Esophagus squamous epithelium (tissue), 5 donors: ENCODE results near the gene CCNK. TPM values are rescaled to one million over a fixed set of nuclear protein-coding genes. Genes with fewer than 3 reads are reported as not detected.

Experiments
- DNase-seq: peaks from one replicate; lab custom pipeline; 2025; lab: John Stamatoyannopoulos, UW
- H3K27ac ChIP-seq, 4 donors: fragments of 200-600 bp; sonication (generic); one replicate each; pipeline ENCODE4 v1.5.1; 2016 to 2019; ENCODE audit warnings: mild to moderate bottlenecking in 1 of 4
- H3K27me3 ChIP-seq, 4 donors: fragments of 200-600 bp; sonication (generic); 1 replicate in 3 of 4; 2 replicates in 1 of 4; pipeline versions ENCODE4 v1.5.1 to v1.6.0; 2017 to 2021; ENCODE audit warnings: antibody characterized with exemption in 1 of 4
- H3K36me3 ChIP-seq, 3 donors: fragments of 200-600 bp; sonication (generic); one replicate each; pipeline ENCODE4 v1.5.1; 2016 to 2019
- H3K4me1 ChIP-seq, 3 donors: fragments of 200-600 bp; sonication (generic); one replicate each; pipeline ENCODE4 v1.5.1; 2017 to 2019
- H3K4me3 ChIP-seq, 4 donors: fragments of 200-600 bp; sonication (generic); 1 replicate in 3 of 4; 2 replicates in 1 of 4; pipeline ENCODE4 v1.5.1; 2016 to 2019; ENCODE audit warnings: mild to moderate bottlenecking in 2 of 4, moderate library complexity in 1 of 4
- H3K9me3 ChIP-seq, 3 donors: fragments of 200-600 bp; sonication (generic); one replicate each; pipeline ENCODE4 v1.5.1; 2016 to 2019
- POLR2A ChIP-seq, 4 donors: fragments of 450-650 bp; IDR thresholded peaks; one replicate each; pipeline ENCODE4 v1.6.1; 2017; ENCODE audit warnings: antibody characterized with exemption in 4 of 4, mild to moderate bottlenecking in 4 of 4, moderate library complexity in 3 of 4
- WGBS, 2 donors: methylation state at CpG; one replicate each; pipeline ENCODE4 v1.1.5; 2018; 5-methylcytosine and 5-hydroxymethylcytosine counted together
- intact Hi-C: fragments of 100-400 bp; cut with DNase I; formaldehyde crosslinking; loops from one replicate; pipeline ENCODE4 v1.15.0; 2022
- total RNA-seq, 4 donors: library from RNA; depleted of rRNA; stranded (reverse); fragments of >200 nt; gene quantifications; one replicate each; pipeline ENCODE4 v1.1.0, GENCODE V29; 2016
- TF ChIP-seq, protein P1 (sequence below), 6 experiments: fragments of 450-650 bp in 4 of 6; fragments of 200-600 bp in 2 of 6; sonication (generic) in 2 of 6; IDR thresholded peaks; one replicate each; pipeline ENCODE4 v1.5.1; 2016 to 2019; ENCODE audit warnings: antibody characterized with exemption in 6 of 6, mild to moderate bottlenecking in 4 of 6, moderate library complexity in 4 of 6
- donor health status: DM: yes; HTN: yes; CAD: no.

The CCNK gene
- total RNA-seq, 4 donors from 2014 or later = 13.4 to 39.9 (median 29.5) TPM

- Histone ChIP-seq H3K27me3 (no peaks in the 10 kb centered on the region), H3K27ac (peak overlapping the region in 1 of 4 donors; percentile 7), H3K9me3 (no peaks in the 10 kb centered on the region), H3K4me3 (no peak overlapping the region), H3K36me3 (peaks cover 0 to 79% (median 0%) of the 10 kb centered on the region in 3 donors), H3K4me1 (peaks cover 0 to 10% (median 7%) of the 10 kb centered on the region in 3 donors)
- 75 to 85% methylated on average over 14 of the region's 14 CpGs for WGBS, 2 donors
- intact Hi-C loops = no loop called here
- TF ChIP-seq, protein P1, sequence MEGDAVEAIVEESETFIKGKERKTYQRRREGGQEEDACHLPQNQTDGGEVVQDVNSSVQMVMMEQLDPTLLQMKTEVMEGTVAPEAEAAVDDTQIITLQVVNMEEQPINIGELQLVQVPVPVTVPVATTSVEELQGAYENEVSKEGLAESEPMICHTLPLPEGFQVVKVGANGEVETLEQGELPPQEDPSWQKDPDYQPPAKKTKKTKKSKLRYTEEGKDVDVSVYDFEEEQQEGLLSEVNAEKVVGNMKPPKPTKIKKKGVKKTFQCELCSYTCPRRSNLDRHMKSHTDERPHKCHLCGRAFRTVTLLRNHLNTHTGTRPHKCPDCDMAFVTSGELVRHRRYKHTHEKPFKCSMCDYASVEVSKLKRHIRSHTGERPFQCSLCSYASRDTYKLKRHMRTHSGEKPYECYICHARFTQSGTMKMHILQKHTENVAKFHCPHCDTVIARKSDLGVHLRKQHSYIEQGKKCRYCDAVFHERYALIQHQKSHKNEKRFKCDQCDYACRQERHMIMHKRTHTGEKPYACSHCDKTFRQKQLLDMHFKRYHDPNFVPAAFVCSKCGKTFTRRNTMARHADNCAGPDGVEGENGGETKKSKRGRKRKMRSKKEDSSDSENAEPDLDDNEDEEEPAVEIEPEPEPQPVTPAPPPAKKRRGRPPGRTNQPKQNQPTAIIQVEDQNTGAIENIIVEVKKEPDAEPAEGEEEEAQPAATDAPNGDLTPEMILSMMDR (IDR thresholded peaks at IDR 0.05) = no peak
- TF ChIP-seq POLR2A (IDR thresholded peaks at IDR 0.05) = no peak
- DNase-seq = no peak
Measured at GRCh38 chr14:99436247-99437180, 44.7 kb upstream of the CCNK start.

GRCh38 chr14:99437706-99438105, 43.5 kb upstream of the CCNK start:
- Histone ChIP-seq H3K27me3 (no peaks in the 10 kb centered on the region), H3K9me3 (no peaks in the 10 kb centered on the region), H3K27ac (no peak overlapping the region), H3K4me1 (peaks cover 0 to 10% (median 7%) of the 10 kb centered on the region in 3 donors), H3K4me3 (no peak overlapping the region), H3K36me3 (peaks cover 0 to 85% (median 0%) of the 10 kb centered on the region in 3 donors)
- no peak for DNase-seq
- TF ChIP-seq POLR2A (IDR thresholded peaks at IDR 0.05) = no peak
- TF ChIP-seq, protein P1 (IDR thresholded peaks at IDR 0.05) = no peak
- intact Hi-C loops = no loop called here
- WGBS, 2 donors = 58 to 69% methylated on average over 3 of the region's 3 CpGs

- Histone ChIP-seq H3K36me3 (peaks cover 0 to 96% (median 0%) of the 10 kb centered on the region in 3 donors), H3K9me3 (no peaks in the 10 kb centered on the region), H3K4me1 (peaks cover 0 to 10% (median 7%) of the 10 kb centered on the region in 3 donors), H3K4me3 (no peak overlapping the region), H3K27me3 (no peaks in the 10 kb centered on the region), H3K27ac (no peak overlapping the region)
- intact Hi-C loops = no loop called here
- WGBS, 2 donors = 88 to 91% methylated on average over 14 of the region's 14 CpGs
- TF ChIP-seq, protein P1 (IDR thresholded peaks at IDR 0.05) = no peak
- TF ChIP-seq POLR2A (IDR thresholded peaks at IDR 0.05) = no peak
- no peak for DNase-seq
Measured at GRCh38 chr14:99440278-99440677, 40.9 kb upstream of the CCNK start.

GRCh38 chr14:99441157-99441870, 39.9 kb upstream of the CCNK start:
- H3K36me3 ChIP-seq = peaks cover 0 to 96% (median 0%) of the 10 kb centered on the region in 3 donors
- no peaks in the 10 kb centered on the region for H3K9me3 ChIP-seq
- intact Hi-C loops = no loop called here
- no peak overlapping the region for H3K4me3 ChIP-seq
- no peaks in the 10 kb centered on the region for H3K27me3 ChIP-seq
- no peak overlapping the region for H3K27ac ChIP-seq
- H3K4me1 ChIP-seq = peaks cover 0 to 8% (median 7%) of the 10 kb centered on the region in 3 donors
- 94 to 96% methylated on average over 8 to 9 of the region's 11 CpGs for WGBS, 2 donors
- no peak for DNase-seq
- no peak for TF ChIP-seq POLR2A (IDR thresholded peaks at IDR 0.05)
- TF ChIP-seq, protein P1 (IDR thresholded peaks at IDR 0.05) = no peak
